Spleen (tissue), 11 donors: Measurements from ENCODE around the gene REXO4. TPM values are rescaled to one million over a fixed set of nuclear protein-coding genes. Genes with fewer than 3 reads are reported as not detected.

ENCODE experiments used
- DNase-seq: peaks from one replicate; pipeline ENCODE4 v3.0.0-alpha.2; 2020
- H3K27ac ChIP-seq, 8 donors: fragments of 200-600 bp; sonication (generic) in 7 of 8; 1 replicate in 4 of 8; 2 replicates in 4 of 8; pipeline versions ENCODE4 v1.5.0 to v1.8.0; 2016 to 2021; ENCODE audit warnings: inconsistent platforms in 4 of 8, mild to moderate bottlenecking in 4 of 8, moderate library complexity in 1 of 8
- H3K27me3 ChIP-seq, 7 donors: fragments of 200-600 bp; sonication (generic) in 6 of 7; replicated peaks in 1 of 7; 1 replicate in 4 of 7; 2 replicates in 3 of 7; pipeline versions ENCODE4 v1.5.0 to v1.8.0; 2016 to 2021; ENCODE audit warnings: inconsistent platforms in 3 of 7, mild to moderate bottlenecking in 1 of 7
- H3K36me3 ChIP-seq, 6 donors: fragments of 200-600 bp; sonication (generic) in 5 of 6; 1 replicate in 4 of 6; 2 replicates in 2 of 6; pipeline versions ENCODE4 v1.5.0 to v1.8.0; 2016 to 2021; ENCODE audit warnings: inconsistent platforms in 2 of 6
- H3K4me1 ChIP-seq, 6 donors: fragments of 200-600 bp; sonication (generic) in 5 of 6; 1 replicate in 3 of 6; 2 replicates in 3 of 6; pipeline versions ENCODE4 v1.5.0 to v1.8.0; 2016 to 2021; ENCODE audit warnings: inconsistent platforms in 3 of 6
- H3K4me3 ChIP-seq, 8 donors: fragments of 200-600 bp; sonication (generic) in 7 of 8; 1 replicate in 4 of 8; 2 replicates in 4 of 8; pipeline versions ENCODE4 v1.5.0 to v1.8.0; 2016 to 2021; ENCODE audit warnings: inconsistent platforms in 4 of 8, mild to moderate bottlenecking in 4 of 8, moderate library complexity in 2 of 8
- H3K9me3 ChIP-seq, 8 donors: fragments of 200-600 bp; sonication (generic) in 7 of 8; 1 replicate in 4 of 8; 2 replicates in 4 of 8; pipeline versions ENCODE4 v1.5.0 to v1.8.0; 2016 to 2021; ENCODE audit warnings: inconsistent platforms in 4 of 8
- POLR2A ChIP-seq, 3 donors: fragments of 450-650 bp; IDR thresholded peaks; one replicate each; pipeline ENCODE4 v1.5.1; 2017; ENCODE audit warnings: antibody characterized with exemption in 3 of 3, mild to moderate bottlenecking in 1 of 3
- POLR2AphosphoS5 ChIP-seq, 3 donors: sonication (generic); formaldehyde crosslinking; IDR thresholded peaks; one replicate each; pipeline ENCODE4 v1.5.1; 2017; ENCODE audit warnings: antibody characterized with exemption in 3 of 3
- WGBS, 5 donors: extraction: QIAGEN DNeasy Blood & Tissue Kit in 3 of 5; methylation state at CpG; one replicate each; pipeline versions ENCODE4 v1.1.5 to v1.1.7; 2013 to 2018; 5-methylcytosine and 5-hydroxymethylcytosine counted together
- intact Hi-C: fragments of 100-400 bp; cut with DNase I; formaldehyde crosslinking; loops from one replicate; pipeline ENCODE4 v1.15.0; 2023; ENCODE audit warnings: low total_unique reads
- polyA plus RNA-seq, 3 donors: library from polyadenylated mRNA; stranded (reverse); fragments of 200-250 nt; gene quantifications; one replicate each; pipeline ENCODE4 v1.2.1, GENCODE V29; 2013
- total RNA-seq, 7 donors: library from RNA; depleted of rRNA in 3 of 7; stranded (reverse); fragments of >200 nt in 3 of 7; fragmentation: NEBNext Ultra II Directional in 4 of 7; extraction: Animal tissue kit (Norgen Biotek cat#: 25700) in 4 of 7; gene quantifications; one replicate each; pipeline versions ENCODE4 v1.1.0 to v1.2.1, GENCODE V29; 2016 to 2021
- TF ChIP-seq, protein P1 (sequence below), 11 experiments: fragments of 200-600 bp in 7 of 11; fragments of 450-650 bp in 4 of 11; sonication (generic) in 4 of 11; IDR thresholded peaks in 8 of 11; conservative IDR thresholded peaks in 3 of 11; 1 replicate in 7 of 11; 2 replicates in 4 of 11; pipeline versions ENCODE4 v1.4.0 to v1.8.0; 2016 to 2021; ENCODE audit warnings: antibody characterized with exemption in 11 of 11, inconsistent platforms in 4 of 11, mild to moderate bottlenecking in 1 of 11
- donor health status: healthy with polysubstance abuse.
- donor health status: DM: no; HTN: no; CAD: no; lungs with moderate emphysema.
- donor health status: DM: no; HTN: no; CAD: no.
- donor health status: Bipolar disorder and iron deficiency.
- donor health status: healthy.
- donor health status: DM: no; HTN: no; CAD: no.
- donor health status: DM: yes; HTN: yes; CAD: no.

Gene REXO4
- total and polyA plus RNA-seq, 10 donors = 20.0 to 25.8 (median 22.6) TPM

DNA sequence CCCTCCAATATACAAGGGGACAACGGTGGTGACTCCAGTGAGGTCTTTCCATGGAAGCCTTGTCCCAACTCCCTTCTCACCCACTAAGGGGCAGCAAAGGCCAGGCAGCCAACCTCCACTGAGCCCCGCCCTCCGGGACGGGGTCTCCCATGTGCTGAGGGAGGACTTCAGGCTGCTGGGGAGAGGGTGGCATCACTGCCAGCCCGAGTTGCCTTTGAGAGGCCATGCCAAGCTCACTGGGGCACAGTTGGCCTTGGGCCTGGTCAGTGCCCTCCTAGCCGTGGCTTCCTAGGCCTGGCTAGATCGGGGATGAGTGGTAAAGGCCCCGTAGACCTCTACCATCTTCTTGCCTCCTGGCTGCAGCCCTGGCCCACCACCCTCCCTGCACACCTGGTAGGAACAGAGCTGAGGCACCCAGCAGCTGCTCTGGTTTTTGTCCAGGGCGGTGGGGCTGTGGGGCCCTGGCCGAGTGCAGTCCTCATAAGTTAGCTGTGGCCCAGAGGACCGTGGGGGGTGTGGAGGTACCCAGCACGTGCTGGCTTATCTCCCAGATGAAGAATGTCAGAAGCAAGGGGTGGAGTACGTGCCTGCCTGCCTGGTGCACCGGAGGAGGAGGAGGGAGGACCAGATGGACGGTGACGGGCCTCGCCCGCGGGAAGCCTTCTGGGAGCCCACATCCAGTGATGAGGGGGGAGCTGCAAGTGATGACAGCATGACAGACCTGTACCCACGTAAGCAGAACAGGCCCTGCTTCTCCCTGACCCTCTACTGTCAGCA is 58.2 kb downstream of the REXO4 start:
- peak overlapping the region in 2 of 8 donors; percentile 21 to 91 for H3K27ac ChIP-seq
- H3K27me3 ChIP-seq = no peaks in the 10 kb centered on the region
- H3K4me1 ChIP-seq = peaks cover 19 to 73% (median 45%) of the 10 kb centered on the region in 6 donors
- intact Hi-C loops = no loop called here
- 71 to 82% (median 73%) methylated on average over 13 to 20 of the region's 20 CpGs for WGBS, 5 donors
- no peak for DNase-seq
- peaks cover 0 to 72% (median 51%) of the 10 kb centered on the region in 6 donors for H3K36me3 ChIP-seq
- TF ChIP-seq, protein P1, sequence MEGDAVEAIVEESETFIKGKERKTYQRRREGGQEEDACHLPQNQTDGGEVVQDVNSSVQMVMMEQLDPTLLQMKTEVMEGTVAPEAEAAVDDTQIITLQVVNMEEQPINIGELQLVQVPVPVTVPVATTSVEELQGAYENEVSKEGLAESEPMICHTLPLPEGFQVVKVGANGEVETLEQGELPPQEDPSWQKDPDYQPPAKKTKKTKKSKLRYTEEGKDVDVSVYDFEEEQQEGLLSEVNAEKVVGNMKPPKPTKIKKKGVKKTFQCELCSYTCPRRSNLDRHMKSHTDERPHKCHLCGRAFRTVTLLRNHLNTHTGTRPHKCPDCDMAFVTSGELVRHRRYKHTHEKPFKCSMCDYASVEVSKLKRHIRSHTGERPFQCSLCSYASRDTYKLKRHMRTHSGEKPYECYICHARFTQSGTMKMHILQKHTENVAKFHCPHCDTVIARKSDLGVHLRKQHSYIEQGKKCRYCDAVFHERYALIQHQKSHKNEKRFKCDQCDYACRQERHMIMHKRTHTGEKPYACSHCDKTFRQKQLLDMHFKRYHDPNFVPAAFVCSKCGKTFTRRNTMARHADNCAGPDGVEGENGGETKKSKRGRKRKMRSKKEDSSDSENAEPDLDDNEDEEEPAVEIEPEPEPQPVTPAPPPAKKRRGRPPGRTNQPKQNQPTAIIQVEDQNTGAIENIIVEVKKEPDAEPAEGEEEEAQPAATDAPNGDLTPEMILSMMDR (IDR thresholded peaks at IDR 0.05 in 8 of 11, conservative IDR thresholded peaks at IDR 0.05 in 3 of 11) = peak in 1 of 11 experiments; percentile 24
- TF ChIP-seq POLR2AphosphoS5 (IDR thresholded peaks at IDR 0.05) (peak in 2 of 3 donors; percentile 2 to 63), POLR2A (IDR thresholded peaks at IDR 0.05) (no peak)
- no peak overlapping the region for H3K4me3 ChIP-seq
- H3K9me3 ChIP-seq = no peaks in the 10 kb centered on the region

DNA sequence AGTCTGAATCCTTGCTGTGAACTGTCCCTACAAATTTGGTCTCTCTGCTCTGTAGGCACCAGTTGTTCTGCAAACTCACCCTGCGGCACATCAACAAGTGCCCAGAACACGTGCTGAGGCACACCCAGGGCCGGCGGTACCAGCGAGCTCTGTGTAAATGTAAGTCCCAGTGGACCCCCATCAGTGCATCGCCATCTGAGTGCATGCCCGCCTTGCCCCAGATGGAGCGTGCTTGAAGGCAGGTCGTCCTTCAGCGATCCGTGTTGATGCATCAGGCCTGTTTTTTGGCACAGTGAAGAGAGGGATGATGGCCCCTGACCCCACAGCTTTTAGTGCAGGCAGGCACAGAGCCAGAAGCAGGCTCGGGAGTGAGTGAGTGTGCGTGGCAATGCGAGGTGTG is 60.2 kb downstream of the REXO4 start:
- DNase-seq = no peak
- intact Hi-C loops = no loop called here
- 83 to 94% (median 89%) methylated on average over 10 to 14 of the region's 14 CpGs for WGBS, 5 donors
- H3K9me3 ChIP-seq = no peaks in the 10 kb centered on the region
- peaks cover 20 to 79% (median 53%) of the 10 kb centered on the region in 6 donors for H3K4me1 ChIP-seq
- no peaks in the 10 kb centered on the region for H3K27me3 ChIP-seq
- H3K4me3 ChIP-seq = peak overlapping the region in 1 of 8 donors; percentile 94
- no peak for TF ChIP-seq POLR2AphosphoS5 (IDR thresholded peaks at IDR 0.05)
- TF ChIP-seq, protein P1 (IDR thresholded peaks at IDR 0.05 in 8 of 11, conservative IDR thresholded peaks at IDR 0.05 in 3 of 11) = no peak
- TF ChIP-seq POLR2A (IDR thresholded peaks at IDR 0.05) = no peak
- H3K36me3 ChIP-seq = peaks cover 0 to 72% (median 45%) of the 10 kb centered on the region in 6 donors
- peak overlapping the region in 1 of 8 donors; percentile 91 for H3K27ac ChIP-seq

DNA sequence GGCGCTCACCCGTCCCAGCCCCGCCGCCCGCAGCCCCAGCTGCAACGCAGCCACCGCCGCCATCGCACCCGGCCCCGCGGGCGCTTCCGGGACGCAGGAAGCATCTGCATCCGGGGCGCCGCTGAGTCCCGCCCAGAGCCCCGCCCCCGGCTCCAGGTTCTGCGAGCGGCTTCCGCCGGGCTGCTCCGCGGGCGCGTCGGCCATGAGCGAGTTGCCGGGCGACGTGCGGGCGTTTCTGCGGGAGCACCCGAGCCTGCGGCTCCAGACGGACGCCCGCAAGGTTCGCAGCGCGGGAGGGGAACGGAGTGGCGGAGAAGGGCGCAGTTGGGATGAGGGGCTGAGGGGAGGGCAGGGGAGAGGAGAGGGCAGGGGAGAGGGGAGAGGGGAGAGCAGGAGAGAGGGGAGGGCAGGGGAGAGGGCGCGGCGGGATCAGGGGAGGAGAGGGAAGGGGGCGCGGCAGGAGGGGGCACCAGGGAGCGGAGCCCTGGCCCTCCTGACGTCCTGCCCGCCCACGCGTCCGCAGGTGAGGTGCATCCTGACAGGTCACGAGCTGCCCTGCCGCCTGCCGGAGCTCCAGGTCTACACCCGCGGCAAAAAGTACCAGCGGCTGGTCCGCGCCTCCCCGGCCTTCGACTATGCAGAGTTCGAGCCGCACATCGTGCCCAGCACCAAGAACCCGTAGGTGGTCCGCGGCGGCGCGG is 61.3 kb downstream of the REXO4 start, which contains the start of the genes SURF1 and SURF2:
Gene SURF1, minus strand, starts transcription at position 97 of the 701 bp plus-strand sequence. Its CDS starts 34 bp downstream, at position 63.
Gene SURF2, plus strand, starts transcription at position 160 of the 701 bp plus-strand sequence. Its CDS starts 43 bp downstream, at position 203.
- 0 to 3% (median 2%) methylated on average over 45 to 78 of the region's 78 CpGs for WGBS, 5 donors

More for the DNA sequence above, 61.3 kb downstream of the REXO4 start, which contains the start of the genes SURF1 and SURF2:
- TF ChIP-seq, protein P1 (IDR thresholded peaks at IDR 0.05 in 8 of 11, conservative IDR thresholded peaks at IDR 0.05 in 3 of 11) = peak in 1 of 11 experiments; percentile 22
- TF ChIP-seq POLR2AphosphoS5 (IDR thresholded peaks at IDR 0.05) (peak; percentile 92 to 93 (median 93)), POLR2A (IDR thresholded peaks at IDR 0.05) (peak in 1 of 3 donors; percentile 52)
- Histone ChIP-seq H3K27me3 (no peaks in the 10 kb centered on the region), H3K9me3 (no peaks in the 10 kb centered on the region), H3K4me1 (peaks cover 20 to 90% (median 54%) of the 10 kb centered on the region in 6 donors), H3K36me3 (peaks cover 2 to 72% (median 45%) of the 10 kb centered on the region in 6 donors), H3K4me3 (peak within 1 kb of the TSS; percentile 77 to 96 (median 84)), H3K27ac (peak within 1 kb of the TSS; percentile 61 to 91 (median 84))
- intact Hi-C loops = no loop called here
- DNase-seq = peak; percentile 98

Other genes starting within 250 kb of the REXO4 start
- under 1 TPM in 1 of 7 donors, not detected in 6; 0.95 TPM for gene OBP2B, start 208.8 kb downstream of the REXO4 start, total RNA-seq
- under 1 TPM in 2 of 3 donors, not detected in 1; 0.16 to 0.38 TPM for gene OBP2B, start 208.8 kb downstream of the REXO4 start, polyA plus RNA-seq
- gene ABO, start 142.8 kb downstream of the REXO4 start, total RNA-seq = 1 to 10 TPM; 1.1 to 5.8 (median 2.7) TPM
- gene ABO, start 142.8 kb downstream of the REXO4 start, polyA plus RNA-seq = under 1 TPM; 0.26 to 0.96 (median 0.64) TPM
- 10 to 100 TPM; 13.2 to 20.0 (median 17.0) TPM for gene SURF6, start 81.8 kb downstream of the REXO4 start, total RNA-seq
- 10 to 100 TPM; 13.2 to 28.6 (median 17.4) TPM for gene SURF6, start 81.8 kb downstream of the REXO4 start, polyA plus RNA-seq
- 10 to 100 TPM; 26.4 to 33.7 (median 30.0) TPM for gene MED22, start 69.9 kb downstream of the REXO4 start, total RNA-seq
- gene MED22, start 69.9 kb downstream of the REXO4 start, polyA plus RNA-seq = 10 to 100 TPM; 13.3 to 23.1 (median 18.8) TPM
- 1,000 to 10,000 TPM; 1,381 to 1,842 (median 1,641) TPM for gene RPL7A, start 69.8 kb downstream of the REXO4 start, total RNA-seq
- gene RPL7A, start 69.8 kb downstream of the REXO4 start, polyA plus RNA-seq = 1,000 to 10,000 TPM; 3,611 to 6,342 (median 5,850) TPM
- 10 to 100 TPM; 31.4 to 37.7 (median 35.6) TPM for gene SURF1, start 61.5 kb downstream of the REXO4 start, total RNA-seq
- gene SURF1, start 61.5 kb downstream of the REXO4 start, polyA plus RNA-seq = 10 to 100 TPM; 72.0 to 75.6 (median 72.5) TPM
- 10 to 100 TPM in 5 of 7 donors, 1 to 10 TPM in 2; 6.5 to 19.9 (median 12.4) TPM for gene SURF2, start 61.5 kb downstream of the REXO4 start, total RNA-seq
- 10 to 100 TPM; 31.4 to 32.6 (median 31.5) TPM for gene SURF2, start 61.5 kb downstream of the REXO4 start, polyA plus RNA-seq
- 100 to 1,000 TPM in 3 of 7 donors, 10 to 100 TPM in 4; 82.6 to 115 (median 92.1) TPM for gene SURF4, start 42.0 kb downstream of the REXO4 start, total RNA-seq
- 10 to 100 TPM; 21.9 to 50.7 (median 29.7) TPM for gene SURF4, start 42.0 kb downstream of the REXO4 start, polyA plus RNA-seq
- under 1 TPM in 5 of 7 donors, not detected in 2; 0.29 to 0.98 (median 0.44) TPM for gene STKLD1, start 41.6 kb downstream of the REXO4 start, total RNA-seq
- gene STKLD1, start 41.6 kb downstream of the REXO4 start, polyA plus RNA-seq = 1 to 10 TPM in 2 of 3 donors, under 1 TPM in 1; 0.96 to 1.5 (median 1.0) TPM
- gene ADAMTS13, start 4.4 kb upstream of the REXO4 start, total RNA-seq = 1 to 10 TPM; 1.1 to 3.9 (median 1.6) TPM
- gene ADAMTS13, start 4.4 kb upstream of the REXO4 start, polyA plus RNA-seq = 1 to 10 TPM; 3.4 to 4.8 (median 3.9) TPM
- 10 to 100 TPM in 5 of 7 donors, 1 to 10 TPM in 2; 10.0 to 14.2 (median 12.6) TPM for gene CACFD1, start 42.0 kb upstream of the REXO4 start, total RNA-seq
- gene CACFD1, start 42.0 kb upstream of the REXO4 start, polyA plus RNA-seq = 10 to 100 TPM in 1 of 3 donors, 1 to 10 TPM in 2; 4.7 to 12.7 (median 6.6) TPM
- gene SLC2A6, start 61.1 kb upstream of the REXO4 start, total RNA-seq = 10 to 100 TPM; 15.4 to 28.7 (median 20.9) TPM
- 10 to 100 TPM; 15.4 to 35.0 (median 32.8) TPM for gene SLC2A6, start 61.1 kb upstream of the REXO4 start, polyA plus RNA-seq
- gene MYMK, start 106.9 kb upstream of the REXO4 start, total RNA-seq = not detected
- gene MYMK, start 106.9 kb upstream of the REXO4 start, polyA plus RNA-seq = not detected
- gene ADAMTSL2, start 116.7 kb upstream of the REXO4 start, total RNA-seq = 10 to 100 TPM in 1 of 7 donors, 1 to 10 TPM in 6; 1.6 to 10.1 (median 4.1) TPM
- 10 to 100 TPM in 1 of 3 donors, 1 to 10 TPM in 2; 3.0 to 11.7 (median 4.5) TPM for gene ADAMTSL2, start 116.7 kb upstream of the REXO4 start, polyA plus RNA-seq
- gene FAM163B, start 191.4 kb upstream of the REXO4 start, total RNA-seq = 1 to 10 TPM in 1 of 7 donors, under 1 TPM in 1, not detected in 5; 0.52 to 1.0 TPM
- gene FAM163B, start 191.4 kb upstream of the REXO4 start, polyA plus RNA-seq = under 1 TPM in 1 of 3 donors, not detected in 2; 0.11 TPM
- 1 to 10 TPM in 1 of 7 donors, under 1 TPM in 4, not detected in 2; 0.27 to 1.2 (median 0.57) TPM for gene DBH, start 218.4 kb upstream of the REXO4 start, total RNA-seq
- gene DBH, start 218.4 kb upstream of the REXO4 start, polyA plus RNA-seq = under 1 TPM; 0.03 to 0.26 (median 0.16) TPM